ENCODE results near the gene SPATA19. TPM values are rescaled to one million over a fixed set of nuclear protein-coding genes. Genes with fewer than 3 reads are reported as not detected.

SPATA19 gene
- polyA plus RNA-seq, 2 of the 4 experiments (the other 2 are of a cell fraction), result not detected

DNA sequence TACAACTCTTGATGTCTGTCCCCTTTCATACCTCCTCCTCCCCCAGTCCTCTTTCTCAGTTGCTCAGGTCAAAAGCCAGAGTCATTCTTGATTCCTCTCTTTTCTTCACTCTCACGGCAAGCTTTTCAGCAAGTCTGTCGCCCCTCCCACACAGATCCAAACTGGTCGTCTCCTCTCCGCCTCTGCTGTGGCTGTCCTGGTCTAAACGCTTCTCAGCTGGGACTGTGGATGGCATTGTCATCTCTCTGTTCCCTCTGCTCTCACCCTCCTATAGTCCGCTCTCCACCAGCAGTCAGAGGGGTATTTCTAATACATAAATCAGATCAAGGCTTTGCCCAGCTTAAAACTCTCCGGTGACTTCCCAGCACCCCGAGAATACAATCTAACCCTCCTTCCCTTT, 46.8 kb upstream of the SPATA19 start:
- Histone ChIP-seq H3K9me3 (no peaks in the 10 kb centered on the region), H3K4me1 (no peaks in the 10 kb centered on the region), H3K4me2 (no peak overlapping the region), H3K27ac (no peak overlapping the region), H3K4me3 (no peak overlapping the region)
- 26% methylated on average over 8 of the region's 8 CpGs for WGBS (ENCODE audit: missing lambda C conversion rate)
- FAIRE-seq, result no peak
- CTCF ChIA-PET, result no interaction called here
- DNase-seq (ENCODE audit: low read depth in 1 of 2, low spot score in 1 of 2), result no peak
- TF ChIP-seq MAZ (IDR thresholded peaks at IDR 0.05; ENCODE audit: borderline replicate concordance, low read depth, low read length), result no peak
- TF ChIP-seq SREBF2 (IDR thresholded peaks at IDR 0.05), result no peak
- TF ChIP-seq SMC3 (IDR thresholded peaks at IDR 0.05), result no peak
- TF ChIP-seq ZFP36 (IDR thresholded peaks at IDR 0.05; ENCODE audit: borderline replicate concordance, partially characterized antibody), result no peak
- POLR2A ChIA-PET, result no interaction called here
- no peak for ATAC-seq

DNA sequence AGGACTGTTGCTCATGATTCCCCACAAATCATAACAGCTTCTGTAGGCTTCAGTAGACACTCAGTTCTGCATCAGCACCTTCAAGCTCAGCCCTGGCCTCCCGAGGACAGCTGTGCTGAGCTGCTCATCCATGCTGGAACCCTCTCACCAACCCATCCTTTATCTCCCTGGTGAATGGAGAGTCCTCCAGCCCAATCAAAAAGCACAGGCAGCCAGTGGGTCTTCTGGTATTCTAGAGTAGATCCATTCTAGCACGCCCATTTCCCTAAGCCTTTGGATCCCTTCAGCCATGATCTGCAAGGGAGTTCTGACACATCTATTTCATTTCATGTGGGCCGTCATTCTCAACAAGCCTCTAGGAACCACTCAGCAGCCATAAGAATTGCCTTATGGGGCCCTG, 44.6 kb upstream of the SPATA19 start:
- TF ChIP-seq HDAC2 (IDR thresholded peaks at IDR 0.05) (no peak), ZSCAN20 (CRISPR knock-in tag; IDR thresholded peaks at IDR 0.05) (no peak), NFE2L2 (conservative IDR thresholded peaks at IDR 0.05; ENCODE audit: low read length) (no peak)
- TF ChIP-seq, protein P1, sequence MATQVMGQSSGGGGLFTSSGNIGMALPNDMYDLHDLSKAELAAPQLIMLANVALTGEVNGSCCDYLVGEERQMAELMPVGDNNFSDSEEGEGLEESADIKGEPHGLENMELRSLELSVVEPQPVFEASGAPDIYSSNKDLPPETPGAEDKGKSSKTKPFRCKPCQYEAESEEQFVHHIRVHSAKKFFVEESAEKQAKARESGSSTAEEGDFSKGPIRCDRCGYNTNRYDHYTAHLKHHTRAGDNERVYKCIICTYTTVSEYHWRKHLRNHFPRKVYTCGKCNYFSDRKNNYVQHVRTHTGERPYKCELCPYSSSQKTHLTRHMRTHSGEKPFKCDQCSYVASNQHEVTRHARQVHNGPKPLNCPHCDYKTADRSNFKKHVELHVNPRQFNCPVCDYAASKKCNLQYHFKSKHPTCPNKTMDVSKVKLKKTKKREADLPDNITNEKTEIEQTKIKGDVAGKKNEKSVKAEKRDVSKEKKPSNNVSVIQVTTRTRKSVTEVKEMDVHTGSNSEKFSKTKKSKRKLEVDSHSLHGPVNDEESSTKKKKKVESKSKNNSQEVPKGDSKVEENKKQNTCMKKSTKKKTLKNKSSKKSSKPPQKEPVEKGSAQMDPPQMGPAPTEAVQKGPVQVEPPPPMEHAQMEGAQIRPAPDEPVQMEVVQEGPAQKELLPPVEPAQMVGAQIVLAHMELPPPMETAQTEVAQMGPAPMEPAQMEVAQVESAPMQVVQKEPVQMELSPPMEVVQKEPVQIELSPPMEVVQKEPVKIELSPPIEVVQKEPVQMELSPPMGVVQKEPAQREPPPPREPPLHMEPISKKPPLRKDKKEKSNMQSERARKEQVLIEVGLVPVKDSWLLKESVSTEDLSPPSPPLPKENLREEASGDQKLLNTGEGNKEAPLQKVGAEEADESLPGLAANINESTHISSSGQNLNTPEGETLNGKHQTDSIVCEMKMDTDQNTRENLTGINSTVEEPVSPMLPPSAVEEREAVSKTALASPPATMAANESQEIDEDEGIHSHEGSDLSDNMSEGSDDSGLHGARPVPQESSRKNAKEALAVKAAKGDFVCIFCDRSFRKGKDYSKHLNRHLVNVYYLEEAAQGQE (IDR thresholded peaks at IDR 0.05), result no peak
- TF ChIP-seq, protein P2, sequence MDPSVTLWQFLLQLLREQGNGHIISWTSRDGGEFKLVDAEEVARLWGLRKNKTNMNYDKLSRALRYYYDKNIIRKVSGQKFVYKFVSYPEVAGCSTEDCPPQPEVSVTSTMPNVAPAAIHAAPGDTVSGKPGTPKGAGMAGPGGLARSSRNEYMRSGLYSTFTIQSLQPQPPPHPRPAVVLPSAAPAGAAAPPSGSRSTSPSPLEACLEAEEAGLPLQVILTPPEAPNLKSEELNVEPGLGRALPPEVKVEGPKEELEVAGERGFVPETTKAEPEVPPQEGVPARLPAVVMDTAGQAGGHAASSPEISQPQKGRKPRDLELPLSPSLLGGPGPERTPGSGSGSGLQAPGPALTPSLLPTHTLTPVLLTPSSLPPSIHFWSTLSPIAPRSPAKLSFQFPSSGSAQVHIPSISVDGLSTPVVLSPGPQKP (IDR thresholded peaks at IDR 0.05; ENCODE audit: low read depth, low read length), result no peak
- TF ChIP-seq, protein P3, sequence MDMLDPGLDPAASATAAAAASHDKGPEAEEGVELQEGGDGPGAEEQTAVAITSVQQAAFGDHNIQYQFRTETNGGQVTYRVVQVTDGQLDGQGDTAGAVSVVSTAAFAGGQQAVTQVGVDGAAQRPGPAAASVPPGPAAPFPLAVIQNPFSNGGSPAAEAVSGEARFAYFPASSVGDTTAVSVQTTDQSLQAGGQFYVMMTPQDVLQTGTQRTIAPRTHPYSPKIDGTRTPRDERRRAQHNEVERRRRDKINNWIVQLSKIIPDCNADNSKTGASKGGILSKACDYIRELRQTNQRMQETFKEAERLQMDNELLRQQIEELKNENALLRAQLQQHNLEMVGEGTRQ (IDR thresholded peaks at IDR 0.05), result no peak
- TF ChIP-seq, protein P4, sequence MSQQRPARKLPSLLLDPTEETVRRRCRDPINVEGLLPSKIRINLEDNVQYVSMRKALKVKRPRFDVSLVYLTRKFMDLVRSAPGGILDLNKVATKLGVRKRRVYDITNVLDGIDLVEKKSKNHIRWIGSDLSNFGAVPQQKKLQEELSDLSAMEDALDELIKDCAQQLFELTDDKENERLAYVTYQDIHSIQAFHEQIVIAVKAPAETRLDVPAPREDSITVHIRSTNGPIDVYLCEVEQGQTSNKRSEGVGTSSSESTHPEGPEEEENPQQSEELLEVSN (IDR thresholded peaks at IDR 0.05; ENCODE audit: borderline replicate concordance, low read depth), result no peak
- Histone ChIP-seq H3K4me3 (no peak overlapping the region), H3K9me3 (no peaks in the 10 kb centered on the region), H3K4me1 (no peaks in the 10 kb centered on the region), H3K4me2 (no peak overlapping the region), H3K27ac (no peak overlapping the region)
- FAIRE-seq, result no peak
- POLR2A ChIA-PET, result no interaction called here
- DNase-seq (ENCODE audit: low read depth in 1 of 2, low spot score in 1 of 2), result no peak
- CTCF ChIA-PET, result no interaction called here
- no peak for ATAC-seq
- 6% methylated on average over 3 of the region's 3 CpGs for WGBS (ENCODE audit: missing lambda C conversion rate)

DNA sequence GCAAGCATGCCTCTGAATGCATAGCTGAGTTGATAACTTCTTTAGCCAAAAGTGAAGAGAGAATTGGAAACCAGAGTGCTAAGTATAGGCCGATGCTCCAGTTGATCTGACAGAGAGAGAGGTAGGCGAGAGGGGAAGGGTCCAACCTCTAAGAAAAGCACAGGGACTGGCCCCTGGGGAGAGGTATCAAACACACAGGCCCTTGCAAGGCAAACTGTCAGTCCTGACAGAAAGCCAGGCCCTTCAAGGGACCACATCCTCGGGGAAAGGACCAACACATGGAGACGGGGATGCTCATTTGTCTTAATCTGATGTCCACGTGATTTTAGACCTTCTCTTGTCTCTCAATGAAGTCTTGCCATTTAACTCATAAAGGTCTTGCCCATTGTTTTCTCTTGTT, 43.9 kb upstream of the SPATA19 start:
- 4% methylated on average over 5 of the region's 5 CpGs for WGBS (ENCODE audit: missing lambda C conversion rate)
- ATAC-seq (no peak), DNase-seq (ENCODE audit: low read depth in 1 of 2, low spot score in 1 of 2) (no peak), FAIRE-seq (no peak)
- ChIA-PET POLR2A (no interaction called here), CTCF (no interaction called here)
- Histone ChIP-seq H3K4me1 (no peaks in the 10 kb centered on the region), H3K27ac (no peak overlapping the region), H3K9me3 (no peaks in the 10 kb centered on the region), H3K4me2 (no peak overlapping the region), H3K4me3 (no peak overlapping the region)
- TF ChIP-seq, protein P1 (IDR thresholded peaks at IDR 0.05), result no peak
- TF ChIP-seq FOSB (CRISPR knock-in tag; IDR thresholded peaks at IDR 0.05) (no peak), GATA3 (IDR thresholded peaks at IDR 0.05; ENCODE audit: borderline replicate concordance) (no peak), NFE2L2 (conservative IDR thresholded peaks at IDR 0.05; ENCODE audit: low read length) (no peak), JUNB (IDR thresholded peaks at IDR 0.05) (no peak)
- TF ChIP-seq, protein P3 (IDR thresholded peaks at IDR 0.05), result no peak
- TF ChIP-seq, protein P5, sequence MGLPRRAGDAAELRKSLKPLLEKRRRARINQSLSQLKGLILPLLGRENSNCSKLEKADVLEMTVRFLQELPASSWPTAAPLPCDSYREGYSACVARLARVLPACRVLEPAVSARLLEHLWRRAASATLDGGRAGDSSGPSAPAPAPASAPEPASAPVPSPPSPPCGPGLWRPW (IDR thresholded peaks at IDR 0.05), result no peak

Data from A549 (cell line).